ENCODE measurements around the gene LRP1B. TPM values are rescaled to one million over a fixed set of nuclear protein-coding genes. Genes with fewer than 3 reads are reported as not detected.

The LRP1B gene
- total RNA-seq, 2 donors from 2014 or later, result 0.52 to 3.0 TPM

DNA sequence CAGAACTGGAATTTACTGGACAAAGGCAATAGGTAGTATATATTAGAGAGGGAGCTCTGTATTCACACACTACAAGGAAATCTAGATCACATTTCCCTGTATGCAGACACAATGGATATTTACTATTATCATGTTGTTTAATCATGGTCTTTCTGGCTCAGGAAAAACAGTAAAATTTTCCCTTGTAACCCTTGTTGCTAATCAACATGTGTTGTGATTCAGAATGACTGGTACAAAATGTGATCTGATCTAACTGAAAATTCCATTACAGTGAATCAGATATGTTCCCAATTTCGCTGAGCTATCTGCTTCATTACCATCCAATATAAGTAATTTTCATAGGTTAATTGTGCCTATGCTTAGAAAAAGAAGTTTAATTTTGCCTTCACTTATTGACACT is 1109.7 kb downstream of the LRP1B start:
- ATAC-seq, result no peak
- Histone ChIP-seq H3K36me3 (replicated peaks in 1 of 2; ENCODE audit: insufficient read depth in 1 of 2, low read depth in 2 of 2) (no peaks in the 10 kb centered on the region), H3K27me3 (no peaks in the 10 kb centered on the region), H3K4me1 (no peaks in the 10 kb centered on the region), H3K4me3 (no peak overlapping the region), H3K27ac (no peak overlapping the region), H3K9me3 (no peaks in the 10 kb centered on the region)
- no peak for DNase-seq
- 81% methylated on average over 1 of the region's 1 CpG for WGBS, 2 donors
- intact Hi-C loops (cut with DNase I), result no loop called here
- TF ChIP-seq POLR2A (IDR thresholded peaks at IDR 0.05), result no peak
- TF ChIP-seq, protein P1, sequence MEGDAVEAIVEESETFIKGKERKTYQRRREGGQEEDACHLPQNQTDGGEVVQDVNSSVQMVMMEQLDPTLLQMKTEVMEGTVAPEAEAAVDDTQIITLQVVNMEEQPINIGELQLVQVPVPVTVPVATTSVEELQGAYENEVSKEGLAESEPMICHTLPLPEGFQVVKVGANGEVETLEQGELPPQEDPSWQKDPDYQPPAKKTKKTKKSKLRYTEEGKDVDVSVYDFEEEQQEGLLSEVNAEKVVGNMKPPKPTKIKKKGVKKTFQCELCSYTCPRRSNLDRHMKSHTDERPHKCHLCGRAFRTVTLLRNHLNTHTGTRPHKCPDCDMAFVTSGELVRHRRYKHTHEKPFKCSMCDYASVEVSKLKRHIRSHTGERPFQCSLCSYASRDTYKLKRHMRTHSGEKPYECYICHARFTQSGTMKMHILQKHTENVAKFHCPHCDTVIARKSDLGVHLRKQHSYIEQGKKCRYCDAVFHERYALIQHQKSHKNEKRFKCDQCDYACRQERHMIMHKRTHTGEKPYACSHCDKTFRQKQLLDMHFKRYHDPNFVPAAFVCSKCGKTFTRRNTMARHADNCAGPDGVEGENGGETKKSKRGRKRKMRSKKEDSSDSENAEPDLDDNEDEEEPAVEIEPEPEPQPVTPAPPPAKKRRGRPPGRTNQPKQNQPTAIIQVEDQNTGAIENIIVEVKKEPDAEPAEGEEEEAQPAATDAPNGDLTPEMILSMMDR (IDR thresholded peaks at IDR 0.05), result no peak

DNA sequence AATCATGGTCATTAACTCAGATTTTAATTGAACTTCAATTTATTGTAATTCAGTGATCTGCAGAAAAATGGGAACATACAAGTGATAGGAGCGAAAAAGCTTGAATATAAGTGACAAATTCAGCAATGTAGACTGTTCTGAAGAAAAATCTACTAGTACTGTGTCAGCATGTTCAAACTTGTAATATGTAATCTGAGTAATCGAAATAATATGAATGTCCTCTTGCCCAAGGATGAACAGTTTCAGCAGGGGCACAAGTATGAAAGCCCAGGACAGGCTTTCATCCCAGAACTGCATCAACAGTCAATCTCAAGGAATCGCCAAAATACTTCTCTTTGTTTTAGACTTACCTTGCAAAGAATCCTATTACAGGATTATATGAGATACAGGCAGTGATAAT is 1110.5 kb downstream of the LRP1B start:
- DNase-seq, result no peak
- no peaks in the 10 kb centered on the region for H3K9me3 ChIP-seq
- intact Hi-C loops (cut with DNase I), result no loop called here
- WGBS, 2 donors, result 69 to 74% methylated on average over 3 of the region's 3 CpGs
- no peak for ATAC-seq
- no peak overlapping the region for H3K27ac ChIP-seq
- no peaks in the 10 kb centered on the region for H3K27me3 ChIP-seq
- no peak overlapping the region for H3K4me3 ChIP-seq
- H3K36me3 ChIP-seq (replicated peaks in 1 of 2; ENCODE audit: insufficient read depth in 1 of 2, low read depth in 2 of 2), result no peaks in the 10 kb centered on the region
- H3K4me1 ChIP-seq, result no peaks in the 10 kb centered on the region
- no peak for TF ChIP-seq POLR2A (IDR thresholded peaks at IDR 0.05)
- TF ChIP-seq, protein P1 (IDR thresholded peaks at IDR 0.05), result no peak

DNA sequence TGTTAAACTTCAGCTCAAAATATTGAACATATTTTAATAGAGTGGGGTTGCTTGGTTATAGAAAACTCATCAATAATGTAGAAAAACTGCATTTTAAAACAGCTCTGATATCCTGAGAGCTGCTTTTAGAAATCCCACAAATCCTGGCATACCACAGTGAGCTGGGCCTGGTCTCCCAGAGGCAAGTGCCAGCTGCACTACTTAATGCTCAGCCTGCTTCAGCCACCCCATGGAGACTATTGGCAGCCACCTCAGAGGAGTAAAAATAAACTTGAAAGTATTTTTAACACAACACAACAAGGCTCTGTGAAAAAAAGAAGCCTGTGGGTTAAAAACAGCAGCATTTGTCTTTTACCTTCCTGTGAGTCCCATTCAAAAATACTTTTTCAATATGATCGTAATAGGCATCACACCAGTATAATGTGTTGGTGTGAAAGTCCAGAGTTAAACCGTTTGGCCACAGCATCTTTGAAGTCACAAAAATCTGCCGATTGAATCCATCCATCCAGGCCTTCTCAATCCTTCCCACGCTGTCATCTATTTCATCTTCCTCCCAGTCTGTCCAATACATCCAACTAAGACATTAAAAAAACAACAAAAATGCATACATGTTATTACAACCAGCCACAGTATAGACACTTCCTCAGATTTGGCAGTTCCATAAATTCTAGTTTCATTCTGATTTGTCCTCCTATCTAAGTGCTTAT is 1115.3 kb downstream of the LRP1B start:
- TF ChIP-seq, protein P1 (IDR thresholded peaks at IDR 0.05), result no peak
- TF ChIP-seq POLR2A (IDR thresholded peaks at IDR 0.05), result no peak
- Histone ChIP-seq H3K27ac (no peak overlapping the region), H3K4me3 (no peak overlapping the region), H3K36me3 (replicated peaks in 1 of 2; ENCODE audit: insufficient read depth in 1 of 2, low read depth in 2 of 2) (no peaks in the 10 kb centered on the region), H3K27me3 (no peaks in the 10 kb centered on the region), H3K9me3 (no peaks in the 10 kb centered on the region), H3K4me1 (no peaks in the 10 kb centered on the region)
- ATAC-seq (no peak), DNase-seq (no peak)
- WGBS, 2 donors, result 50 to 54% methylated on average over 4 of the region's 4 CpGs
- intact Hi-C loops (cut with DNase I), result no loop called here

- ATAC-seq, result no peak
- 47 to 63% methylated on average over 3 of the region's 3 CpGs for WGBS, 2 donors
Observed at GRCh38 chr2:141003967-141004657, 1126.7 kb downstream of the LRP1B start.

More at GRCh38 chr2:141003967-141004657, 1126.7 kb downstream of the LRP1B start:
- no peak for TF ChIP-seq POLR2A (IDR thresholded peaks at IDR 0.05)
- TF ChIP-seq, protein P1 (IDR thresholded peaks at IDR 0.05), result no peak
- no peak overlapping the region for H3K27ac ChIP-seq
- H3K4me3 ChIP-seq, result no peak overlapping the region
- no peaks in the 10 kb centered on the region for H3K9me3 ChIP-seq
- no peaks in the 10 kb centered on the region for H3K4me1 ChIP-seq
- no peaks in the 10 kb centered on the region for H3K27me3 ChIP-seq
- intact Hi-C loops (cut with DNase I), result no loop called here
- H3K36me3 ChIP-seq (replicated peaks in 1 of 2; ENCODE audit: insufficient read depth in 1 of 2, low read depth in 2 of 2), result no peaks in the 10 kb centered on the region
- peak in 1 of 4 donors; percentile 1 for DNase-seq
